ENCODE results near the gene RPP30. TPM values are rescaled to one million over a fixed set of nuclear protein-coding genes. Genes with fewer than 3 reads are reported as not detected.
"Not testable (repeated sequence)": the region's sequence is repeated elsewhere in the genome, so short reads cannot be mapped to it uniquely, and the experiment has no call there.

RPP30 gene
- total RNA-seq, 6 experiments from 2014 or later: 10.1 to 16.8 (median 12.8) TPM

GRCh38 chr10:90872648-90873020 lies 860 bp downstream of the RPP30 start:
- Histone ChIP-seq H3K27ac (no peak overlapping the region), H3K4me1 (peaks cover 0 to 14% (median 4%) of the 10 kb centered on the region in 4 donors), H3K9me3 (peaks cover 0 to 1% (median 0%) of the 10 kb centered on the region in 4 donors), H3K4me3 (peak overlapping the region; percentile 70 to 85 (median 77)), H3K36me3 (peaks cover 0 to 20% (median under 1%) of the 10 kb centered on the region in 4 donors), H3K27me3 (peaks cover 0 to 4% of the 10 kb centered on the region in 2 donors)
- DNase-seq (no peak), ATAC-seq (no peak)
- 22% methylated on average over 8 of the region's 8 CpGs for WGBS (ENCODE audit: insufficient coverage, low coverage, low lambda C conversion rate, missing lambda C conversion rate)
- intact Hi-C loops (cut with DNase I): no loop called here
- TF ChIP-seq POLR2A (IDR thresholded peaks at IDR 0.05): no peak
- TF ChIP-seq, protein P1, sequence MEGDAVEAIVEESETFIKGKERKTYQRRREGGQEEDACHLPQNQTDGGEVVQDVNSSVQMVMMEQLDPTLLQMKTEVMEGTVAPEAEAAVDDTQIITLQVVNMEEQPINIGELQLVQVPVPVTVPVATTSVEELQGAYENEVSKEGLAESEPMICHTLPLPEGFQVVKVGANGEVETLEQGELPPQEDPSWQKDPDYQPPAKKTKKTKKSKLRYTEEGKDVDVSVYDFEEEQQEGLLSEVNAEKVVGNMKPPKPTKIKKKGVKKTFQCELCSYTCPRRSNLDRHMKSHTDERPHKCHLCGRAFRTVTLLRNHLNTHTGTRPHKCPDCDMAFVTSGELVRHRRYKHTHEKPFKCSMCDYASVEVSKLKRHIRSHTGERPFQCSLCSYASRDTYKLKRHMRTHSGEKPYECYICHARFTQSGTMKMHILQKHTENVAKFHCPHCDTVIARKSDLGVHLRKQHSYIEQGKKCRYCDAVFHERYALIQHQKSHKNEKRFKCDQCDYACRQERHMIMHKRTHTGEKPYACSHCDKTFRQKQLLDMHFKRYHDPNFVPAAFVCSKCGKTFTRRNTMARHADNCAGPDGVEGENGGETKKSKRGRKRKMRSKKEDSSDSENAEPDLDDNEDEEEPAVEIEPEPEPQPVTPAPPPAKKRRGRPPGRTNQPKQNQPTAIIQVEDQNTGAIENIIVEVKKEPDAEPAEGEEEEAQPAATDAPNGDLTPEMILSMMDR (IDR thresholded peaks at IDR 0.05): no peak

DNA sequence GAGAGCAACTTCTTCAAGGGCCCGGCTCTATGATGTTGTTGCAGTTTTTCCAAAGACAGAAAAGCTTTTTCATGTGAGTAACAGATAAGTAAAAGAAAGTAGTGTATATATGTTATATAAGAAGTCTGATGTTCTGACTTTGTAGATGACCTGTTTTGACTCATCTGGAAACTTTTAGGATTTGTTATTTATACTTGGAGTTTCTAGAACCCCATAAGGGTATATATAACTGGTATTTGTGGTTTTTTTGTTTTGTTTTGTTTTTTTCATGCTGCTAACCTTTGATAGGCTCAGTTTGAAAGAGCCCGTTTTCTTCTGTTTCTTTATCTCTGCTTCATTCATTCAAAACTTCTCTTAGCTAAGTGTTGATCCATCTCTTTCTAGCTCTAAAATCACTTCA lies 7.3 kb downstream of the RPP30 start:
- DNase-seq (no peak), ATAC-seq (no peak)
- Histone ChIP-seq H3K27me3 (no peaks in the 10 kb centered on the region), H3K36me3 (peaks cover 0 to 28% (median under 1%) of the 10 kb centered on the region in 4 donors), H3K9me3 (no peaks in the 10 kb centered on the region), H3K4me1 (peaks cover 0 to 9% (median 3%) of the 10 kb centered on the region in 4 donors), H3K27ac (no peak overlapping the region), H3K4me3 (no peak overlapping the region)
- 93% methylated on average over 2 of the region's 2 CpGs for WGBS (ENCODE audit: insufficient coverage, low coverage, low lambda C conversion rate, missing lambda C conversion rate)
- intact Hi-C loops (cut with DNase I): no loop called here
- TF ChIP-seq, protein P1 (IDR thresholded peaks at IDR 0.05): no peak
- TF ChIP-seq POLR2A (IDR thresholded peaks at IDR 0.05): no peak

DNA sequence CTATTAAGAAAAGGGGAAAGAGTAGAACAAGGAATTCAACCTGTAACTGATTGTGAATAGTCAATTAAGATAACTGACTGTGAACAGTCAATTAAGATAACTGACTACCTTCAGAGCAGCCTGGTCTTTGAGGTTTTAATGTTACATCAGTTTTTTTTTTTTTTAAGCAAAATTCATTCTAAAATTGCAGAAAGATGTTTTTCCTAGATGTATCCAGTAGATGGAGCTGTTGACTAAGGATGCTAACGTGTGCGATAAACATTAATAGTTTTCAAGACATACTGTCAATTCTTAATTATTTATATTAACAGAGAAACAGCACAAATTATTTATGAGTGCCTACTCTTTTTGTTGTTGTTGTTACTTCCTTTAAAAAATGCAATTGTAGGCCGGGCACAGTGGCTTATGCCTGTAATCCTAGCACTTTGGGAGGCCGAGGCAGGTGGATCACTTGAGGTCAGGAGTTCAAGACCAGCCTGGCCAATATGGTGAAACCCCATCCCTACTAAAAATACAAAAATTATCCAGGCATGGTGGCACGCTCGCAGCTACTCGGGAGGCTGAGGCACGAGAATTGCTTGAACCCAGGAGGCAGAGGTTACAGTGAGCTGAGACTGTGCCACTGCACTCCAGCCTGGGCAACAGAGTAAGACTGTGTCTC lies 8.4 kb downstream of the RPP30 start:
- DNase-seq; H3K4me3 ChIP-seq; H3K27me3 ChIP-seq; H3K27ac ChIP-seq; H3K9me3 ChIP-seq; intact Hi-C loops (cut with DNase I): not testable (repeated sequence)
- Histone ChIP-seq H3K36me3 (peaks cover 0 to 28% (median under 1%) of the 10 kb centered on the region in 4 donors), H3K4me1 (peaks cover 0 to 15% (median 7%) of the 10 kb centered on the region in 4 donors)
- ATAC-seq: peak in 3 of 4 donors; percentile 52 to 56 (median 53)
- 66% methylated on average over 8 of the region's 8 CpGs for WGBS (ENCODE audit: insufficient coverage, low coverage, low lambda C conversion rate, missing lambda C conversion rate)
- TF ChIP-seq, protein P1 (IDR thresholded peaks at IDR 0.05): peak; percentile 52 to 71 (median 64)

DNA sequence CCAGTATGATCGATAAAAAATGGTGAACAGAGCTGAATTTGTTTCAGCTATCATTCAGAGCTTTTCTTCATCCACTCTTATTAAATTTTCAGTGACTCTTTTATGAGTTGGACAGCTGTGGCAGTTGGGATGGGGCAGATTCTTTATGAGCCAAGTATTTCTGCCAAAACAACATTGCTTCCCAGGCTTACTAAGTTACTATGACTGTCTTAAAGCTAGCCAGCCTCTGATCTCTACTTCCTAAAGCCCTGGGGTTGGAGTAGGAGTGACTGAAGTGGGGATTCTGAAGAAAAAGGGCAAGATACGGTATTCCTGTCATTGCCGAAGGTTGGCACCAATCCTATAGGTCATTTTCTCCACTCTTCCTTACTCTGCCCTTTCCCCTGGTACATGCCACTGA lies 12.7 kb downstream of the RPP30 start:
- WGBS (ENCODE audit: insufficient coverage, low coverage, low lambda C conversion rate, missing lambda C conversion rate): 89% methylated on average over 2 of the region's 3 CpGs
- Histone ChIP-seq H3K27me3 (no peaks in the 10 kb centered on the region), H3K27ac (no peak overlapping the region), H3K4me1 (peaks cover 0 to 28% (median 11%) of the 10 kb centered on the region in 4 donors), H3K36me3 (peaks cover 0 to 6% (median 0%) of the 10 kb centered on the region in 4 donors), H3K9me3 (no peaks in the 10 kb centered on the region), H3K4me3 (no peak overlapping the region)
- DNase-seq (no peak), ATAC-seq (no peak)
- intact Hi-C loops (cut with DNase I): no loop called here
- no peak for TF ChIP-seq POLR2A (IDR thresholded peaks at IDR 0.05)
- TF ChIP-seq, protein P1 (IDR thresholded peaks at IDR 0.05): no peak

Data from right lobe of liver (tissue), 6 donors.